Prostate gland (tissue), 2 donors: ENCODE results near the gene CCNI2.

Experiments
- POLR2A ChIP-seq: fragments of 450-650 bp; IDR thresholded peaks from one replicate; pipeline ENCODE4 v1.6.1; 2016; ENCODE audit warnings: antibody characterized with exemption, mild to moderate bottlenecking
- POLR2AphosphoS5 ChIP-seq: sonication (generic); formaldehyde crosslinking; IDR thresholded peaks from one replicate; pipeline ENCODE4 v1.6.1; 2017; ENCODE audit warnings: antibody characterized with exemption
- TF ChIP-seq, protein P1 (sequence below), 4 experiments: fragments of 200-600 bp in 2 of 4; fragments of 450-650 bp in 2 of 4; sonication (generic) in 2 of 4; IDR thresholded peaks; 1 replicate in 3 of 4; 2 replicates in 1 of 4; pipeline ENCODE4 v1.5.1; 2016 to 2019; ENCODE audit warnings: antibody characterized with exemption in 4 of 4, mild to moderate bottlenecking in 2 of 4, moderate library complexity in 2 of 4

DNA sequence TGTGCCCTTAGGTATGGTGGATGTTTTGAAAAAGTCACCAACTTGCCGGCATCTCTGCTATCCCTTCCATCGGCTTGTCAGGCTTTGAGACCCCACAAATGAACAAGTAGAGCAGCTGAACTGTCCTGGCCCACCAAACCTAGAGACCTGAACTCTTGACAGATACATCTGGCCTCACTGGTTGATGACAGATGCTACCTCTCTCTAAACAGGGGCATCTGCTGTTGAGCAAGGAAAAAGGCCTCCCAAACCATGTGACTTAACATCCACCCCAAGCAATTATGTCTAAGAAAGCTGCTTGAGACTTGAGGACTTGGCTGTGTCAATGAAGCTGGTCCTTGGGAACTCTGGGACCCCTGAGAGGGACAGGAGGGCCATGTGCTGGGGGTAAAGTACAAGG is 2.3 kb downstream of the CCNI2 start:
- TF ChIP-seq, protein P1, sequence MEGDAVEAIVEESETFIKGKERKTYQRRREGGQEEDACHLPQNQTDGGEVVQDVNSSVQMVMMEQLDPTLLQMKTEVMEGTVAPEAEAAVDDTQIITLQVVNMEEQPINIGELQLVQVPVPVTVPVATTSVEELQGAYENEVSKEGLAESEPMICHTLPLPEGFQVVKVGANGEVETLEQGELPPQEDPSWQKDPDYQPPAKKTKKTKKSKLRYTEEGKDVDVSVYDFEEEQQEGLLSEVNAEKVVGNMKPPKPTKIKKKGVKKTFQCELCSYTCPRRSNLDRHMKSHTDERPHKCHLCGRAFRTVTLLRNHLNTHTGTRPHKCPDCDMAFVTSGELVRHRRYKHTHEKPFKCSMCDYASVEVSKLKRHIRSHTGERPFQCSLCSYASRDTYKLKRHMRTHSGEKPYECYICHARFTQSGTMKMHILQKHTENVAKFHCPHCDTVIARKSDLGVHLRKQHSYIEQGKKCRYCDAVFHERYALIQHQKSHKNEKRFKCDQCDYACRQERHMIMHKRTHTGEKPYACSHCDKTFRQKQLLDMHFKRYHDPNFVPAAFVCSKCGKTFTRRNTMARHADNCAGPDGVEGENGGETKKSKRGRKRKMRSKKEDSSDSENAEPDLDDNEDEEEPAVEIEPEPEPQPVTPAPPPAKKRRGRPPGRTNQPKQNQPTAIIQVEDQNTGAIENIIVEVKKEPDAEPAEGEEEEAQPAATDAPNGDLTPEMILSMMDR (IDR thresholded peaks at IDR 0.05): no peak
- TF ChIP-seq POLR2A: no peak
- no peak for TF ChIP-seq POLR2AphosphoS5
